SK-N-SH (cell line): Measurements from ENCODE around the gene NTN1. TPM values are rescaled to one million over a fixed set of nuclear protein-coding genes. Genes with fewer than 3 reads are reported as not detected.

Experiments used
- CTCF ChIA-PET: fragments of 300-600, 350-600 bp; formaldehyde crosslinking; extraction: SDS; loops from one replicate; lab custom pipeline; 2021; lab: Yijun Ruan, JAX
- POLR2A ChIA-PET: fragments of 350-600 bp; sonication (Branson Sonifier 250); formaldehyde crosslinking; extraction: SDS; loops from one replicate; lab custom pipeline; 2020; ENCODE audit warnings: antibody characterized with exemption, inconsistent platforms; lab: Yijun Ruan, JAX
- DNase-seq: peaks from one replicate; pipeline ENCODE4 v3.0.0; 2012
- H2AFZ ChIP-seq: fragments of 200-600 bp; sonication (generic); 2 replicates; pipeline ENCODE4 v1.8.1; 2016; ENCODE audit warnings: antibody characterized with exemption, mild to moderate bottlenecking, low read depth
- H3F3A ChIP-seq: fragments of 200-600 bp; sonication (generic); replicated peaks from 2 replicates; pipeline ENCODE3; 2016; ENCODE audit warnings: antibody characterized with exemption, mild to moderate bottlenecking; ENCODE audit not compliant: insufficient read depth
- H3K27ac ChIP-seq, 2 experiments: fragments of 200-500 bp in 1 of 2; fragments of 200-600 bp in 1 of 2; sonication (Bioruptor generic) in 1 of 2; sonication (generic), shearing (Covaris generic) in 1 of 2; 2 replicates each; pipeline versions ENCODE4 v1.5.1 to v1.6.1; 2014 to 2016; ENCODE audit warnings: low read depth in 2 of 2, inconsistent platforms in 1 of 2, low read length in 1 of 2, mild to moderate bottlenecking in 1 of 2, mixed read lengths in 1 of 2
- H3K27me3 ChIP-seq: fragments of 200-600 bp; sonication (generic), shearing (Covaris generic); 2 replicates; pipeline ENCODE4 v1.6.1; 2016; ENCODE audit warnings: mixed run types; ENCODE audit not compliant: insufficient read depth
- H3K36me3 ChIP-seq, 2 experiments: fragments of 200-500 bp in 1 of 2; fragments of 200-600 bp in 1 of 2; sonication (Bioruptor generic) in 1 of 2; sonication (generic) in 1 of 2; replicated peaks in 1 of 2; 2 replicates each; pipeline versions ENCODE3 to v1.5.1; 2014 to 2016; ENCODE audit warnings: low read length in 1 of 2, mild to moderate bottlenecking in 1 of 2; ENCODE audit not compliant: insufficient read depth in 2 of 2, control insufficient read depth in 1 of 2
- H3K4me1 ChIP-seq, 2 experiments: fragments of 200-500 bp in 1 of 2; fragments of 200-600 bp in 1 of 2; sonication (Bioruptor generic) in 1 of 2; sonication (generic), shearing (Covaris generic) in 1 of 2; 2 replicates each; pipeline versions ENCODE4 v1.5.1 to v1.6.1; 2014 to 2016; ENCODE audit warnings: low read depth in 1 of 2, low read length in 1 of 2, mixed run types in 1 of 2; ENCODE audit not compliant: insufficient read depth in 2 of 2, control insufficient read depth in 1 of 2
- H3K4me2 ChIP-seq: fragments of 200-600 bp; sonication (generic), shearing (Covaris generic); 2 replicates; pipeline ENCODE4 v1.6.1; 2017; ENCODE audit warnings: mixed run types
- H3K4me3 ChIP-seq, 2 experiments: fragments of 200-500 bp in 1 of 2; fragments of 200-600 bp in 1 of 2; sonication (Bioruptor generic) in 1 of 2; sonication (generic), shearing (Covaris generic) in 1 of 2; 2 replicates each; pipeline versions ENCODE4 v1.5.1 to v1.8.1; 2014 to 2016; ENCODE audit warnings: low read depth in 2 of 2, inconsistent platforms in 1 of 2, low read length in 1 of 2, mild to moderate bottlenecking in 1 of 2, mixed read lengths in 1 of 2, moderate library complexity in 1 of 2
- H3K79me2 ChIP-seq: fragments of 200-600 bp; sonication (generic); 2 replicates; pipeline ENCODE4 v1.8.1; 2017; ENCODE audit warnings: mild to moderate bottlenecking; ENCODE audit not compliant: insufficient read depth
- H3K9ac ChIP-seq: fragments of 200-600 bp; sonication (generic); 2 replicates; pipeline ENCODE4 v1.6.1; 2017; ENCODE audit warnings: mixed run types
- H3K9me2 ChIP-seq: fragments of 200-600 bp; sonication (generic); 2 replicates; pipeline ENCODE4 v1.6.1; 2017; ENCODE audit warnings: mixed run types
- H3K9me3 ChIP-seq: fragments of 200-600 bp; sonication (generic); 2 replicates; pipeline ENCODE4 v1.6.1; 2017; ENCODE audit warnings: mixed run types, mild to moderate bottlenecking, moderate library complexity
- H4K20me1 ChIP-seq: fragments of 200-600 bp; sonication (generic); 2 replicates; pipeline ENCODE4 v1.6.1; 2017; ENCODE audit warnings: mild to moderate bottlenecking, mixed run types; ENCODE audit not compliant: insufficient read depth
- CHD2 ChIP-seq: fragments of 150-350 bp; IDR thresholded peaks from 2 replicates; pipeline ENCODE4 v1.6.1; 2018; ENCODE audit warnings: low read length; ENCODE audit not compliant: partially characterized antibody
- CTCF ChIP-seq: fragments of 200-600 bp; sonication (generic); IDR thresholded peaks from 2 replicates; pipeline ENCODE4 v1.6.1; 2017; ENCODE audit warnings: antibody characterized with exemption, mild to moderate bottlenecking, moderate library complexity
- ELF1 ChIP-seq: IDR thresholded peaks from 2 replicates; pipeline ENCODE4 v1.4.0; 2012
- EP300 ChIP-seq, 2 experiments: IDR thresholded peaks; 2 replicates each; pipeline versions ENCODE4 v1.4.0 to v1.6.1; 2012; ENCODE audit warnings: borderline replicate concordance in 1 of 2, low read depth in 1 of 2, low read length in 1 of 2
- EZH2phosphoT487 ChIP-seq: fragments of 200-600 bp; sonication (generic); IDR thresholded peaks from 2 replicates; pipeline ENCODE4 v1.6.1; 2017; ENCODE audit warnings: low read depth, mixed run types, mild to moderate bottlenecking, antibody characterized with exemption, moderate library complexity, borderline replicate concordance
- FOXM1 ChIP-seq: IDR thresholded peaks from 2 replicates; pipeline ENCODE4 v1.4.0; 2012; ENCODE audit warnings: low read depth, mild to moderate bottlenecking
- GATA2 ChIP-seq: sonication (generic); formaldehyde crosslinking; IDR thresholded peaks from 2 replicates; pipeline ENCODE4 v1.5.0; 2020; ENCODE audit warnings: mild to moderate bottlenecking, missing genetic modification reagents
- JUND ChIP-seq: IDR thresholded peaks from 2 replicates; pipeline ENCODE4 v1.4.0; 2012
- MEF2A ChIP-seq: IDR thresholded peaks from 2 replicates; pipeline ENCODE4 v1.4.0; 2012; ENCODE audit warnings: low read depth, borderline replicate concordance
- MXI1 ChIP-seq: IDR thresholded peaks from 2 replicates; pipeline ENCODE4 v1.6.1; 2012; ENCODE audit warnings: mild to moderate bottlenecking, low read depth, low read length, improper control_type of control experiment
- NRF1 ChIP-seq: IDR thresholded peaks from 2 replicates; pipeline ENCODE4 v1.6.1; 2012; ENCODE audit warnings: low read depth, mild to moderate bottlenecking, low read length
- RAD21 ChIP-seq: IDR thresholded peaks from 2 replicates; pipeline ENCODE4 v1.6.1; 2012; ENCODE audit warnings: mild to moderate bottlenecking, low read length
- RCOR1 ChIP-seq: fragments of 150-350 bp; IDR thresholded peaks from 2 replicates; pipeline ENCODE4 v1.6.1; 2017; ENCODE audit warnings: antibody characterized with exemption, low read length
- REST ChIP-seq: IDR thresholded peaks from 2 replicates; pipeline ENCODE4 v1.6.1; 2012; ENCODE audit warnings: mild to moderate bottlenecking, low read depth, low read length, moderate library complexity
- RFX5 ChIP-seq: IDR thresholded peaks from 2 replicates; pipeline ENCODE4 v1.6.1; 2012; ENCODE audit warnings: mild to moderate bottlenecking, improper control_type of control experiment, low read length
- RXRA ChIP-seq: IDR thresholded peaks from 2 replicates; pipeline ENCODE4 v1.4.0; 2012; ENCODE audit warnings: low read depth, mild to moderate bottlenecking, borderline replicate concordance
- SMC3 ChIP-seq: IDR thresholded peaks from 2 replicates; pipeline ENCODE4 v1.6.1; 2012; ENCODE audit warnings: low read depth, low read length, improper control_type of control experiment
- TCF12 ChIP-seq: IDR thresholded peaks from 2 replicates; pipeline ENCODE4 v1.4.0; 2012
- TEAD4 ChIP-seq: IDR thresholded peaks from 2 replicates; pipeline ENCODE4 v1.4.0; 2012; ENCODE audit warnings: mild to moderate bottlenecking, borderline replicate concordance; ENCODE audit not compliant: insufficient read depth
- YY1 ChIP-seq: IDR thresholded peaks from 2 replicates; pipeline ENCODE4 v1.4.0; 2012; ENCODE audit warnings: low read depth, mild to moderate bottlenecking
- ZBTB33 ChIP-seq: IDR thresholded peaks from 2 replicates; pipeline ENCODE4 v1.4.0; 2012; ENCODE audit warnings: low read depth, borderline replicate concordance
- WGBS: methylation state at CpG from one replicate; pipeline ENCODE4 v1.1.6; 2017; ENCODE audit warnings: low lambda C conversion rate; 5-methylcytosine and 5-hydroxymethylcytosine counted together
- polyA plus RNA-seq, 3 experiments: library from polyadenylated mRNA; depleted of rRNA; stranded (reverse); fragments of >200 nt; gene quantifications; 2 replicates each; pipeline ENCODE4 v1.2.3, GENCODE V29; 2012

Gene NTN1
- polyA plus RNA-seq, 1 of the 3 experiments (the other 2 are of a cell fraction) = 0.05 TPM

GRCh38 chr17:9125722-9126121, 104.4 kb downstream of the NTN1 start:
- CTCF ChIA-PET = interaction anchor here (0.6 kb wide), 1 partner anchor 192 kb away, joined by 3 read pairs; no protein-coding TSS in a partner anchor
- TF ChIP-seq NRF1 (no peak), RAD21 (no peak), RCOR1 (peak; percentile 76; the same call in 1 of the 2 replicates), FOXM1 (no peak), ELF1 (no peak), GATA2 (CRISPR knock-in tag) (peak; percentile 81), EZH2phosphoT487 (no peak), CHD2 (peak; percentile 45), EP300 (IDR thresholded peaks at IDR 0.05; ENCODE audit: borderline replicate concordance in 1 of 2, low read depth in 1 of 2, low read length in 1 of 2) (peak in 1 of 2 experiments; percentile 78; a peak in 2 of 4 replicates), YY1 (no peak), REST (no peak)
- DNase-seq = peak; percentile 54

GRCh38 chr17:9127340-9127739, 106.0 kb downstream of the NTN1 start:
- Histone ChIP-seq H3K79me2 (no peaks in the 10 kb centered on the region), H3K4me1 (no peaks in the 10 kb centered on the region), H3K9me2 (no peaks in the 10 kb centered on the region), H3K36me3 (no peaks in the 10 kb centered on the region), H3K4me2 (no peak overlapping the region), H4K20me1 (no peaks in the 10 kb centered on the region), H3K9ac (no peak overlapping the region), H2AFZ (no peak overlapping the region), H3F3A (no peaks in the 10 kb centered on the region), H3K9me3 (no peaks in the 10 kb centered on the region), H3K4me3 (no peak overlapping the region), H3K27me3 (peaks cover 11% of the 10 kb centered on the region; the same call in 1 of the 2 replicates), H3K27ac (no peak overlapping the region)
- POLR2A ChIA-PET = no interaction called here
- CTCF ChIA-PET = interaction anchor here (1.1 kb wide), 1 partner anchor 9 kb away, joined by 4 read pairs; no protein-coding TSS in a partner anchor
- no peak for DNase-seq
- 44% methylated on average over 7 of the region's 7 CpGs for WGBS
- TF ChIP-seq SMC3 (no peak), ZBTB33 (no peak), EZH2phosphoT487 (no peak), MEF2A (no peak), TCF12 (no peak), CTCF (no peak), TEAD4 (no peak), JUND (no peak), RFX5 (no peak), YY1 (no peak), ELF1 (no peak), EP300 (IDR thresholded peaks at IDR 0.05; ENCODE audit: borderline replicate concordance in 1 of 2, low read depth in 1 of 2, low read length in 1 of 2) (no peak), GATA2 (CRISPR knock-in tag) (no peak), RCOR1 (no peak), RXRA (no peak), MXI1 (no peak), FOXM1 (no peak)

More at GRCh38 chr17:9125722-9126121, 104.4 kb downstream of the NTN1 start:
- H3K9me3 ChIP-seq = no peaks in the 10 kb centered on the region
- peaks cover 3% of the 10 kb centered on the region; the same call in 1 of the 2 replicates for H3K27me3 ChIP-seq
- no peak overlapping the region for H3K4me3 ChIP-seq
- no peak overlapping the region for H3K4me2 ChIP-seq
- no peak overlapping the region for H3K9ac ChIP-seq
- no peaks in the 10 kb centered on the region for H3K79me2 ChIP-seq
- H3K4me1 ChIP-seq = no peaks in the 10 kb centered on the region
- H3K9me2 ChIP-seq = no peaks in the 10 kb centered on the region
- WGBS = 11% methylated on average over 8 of the region's 8 CpGs
- H3K36me3 ChIP-seq = no peaks in the 10 kb centered on the region
- POLR2A ChIA-PET = no interaction called here
- H4K20me1 ChIP-seq = no peaks in the 10 kb centered on the region
- no peak overlapping the region for H3K27ac ChIP-seq
- H2AFZ ChIP-seq = no peak overlapping the region
- no peaks in the 10 kb centered on the region for H3F3A ChIP-seq
